ENCODE measurements around the gene NF1. TPM values are rescaled to one million over a fixed set of nuclear protein-coding genes. Genes with fewer than 3 reads are reported as not detected.
A peak's percentile ranks its signal among the peaks of the same experiment; 100 is the strongest.

NF1 gene
- total RNA-seq, 4 donors from 2014 or later: 34.8 to 106 (median 59.2) TPM

DNA sequence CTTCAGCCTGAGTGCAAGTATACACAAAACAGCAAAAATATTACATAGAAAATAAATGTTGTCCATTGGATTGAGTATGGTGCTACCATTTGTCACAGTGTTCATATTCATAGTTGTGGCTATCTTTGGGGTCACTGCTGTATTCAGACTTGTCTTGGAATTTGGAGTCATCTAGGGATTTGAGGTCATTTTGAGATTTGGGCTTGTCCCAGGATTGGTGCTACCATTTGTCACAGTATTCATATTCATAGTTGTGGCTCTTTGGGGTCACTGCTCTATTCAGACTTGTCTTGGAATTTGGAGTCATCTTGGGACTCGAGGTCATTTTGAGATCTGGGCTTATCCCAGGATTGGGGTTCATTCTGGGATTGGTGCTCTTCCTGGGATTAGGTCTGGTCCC, 177.5 kb downstream of the NF1 start:
- Histone ChIP-seq H3K36me3 (peaks cover 0 to 16% (median 2%) of the 10 kb centered on the region in 4 donors), H3K27me3 (no peaks in the 10 kb centered on the region), H3K4me1 (peaks cover 0 to 6% (median 3%) of the 10 kb centered on the region in 4 donors), H3K4me3 (no peak overlapping the region), H3K9me3 (no peaks in the 10 kb centered on the region), H3K27ac (no peak overlapping the region)
- intact Hi-C loops (cut with DNase I; ENCODE audit: low total_unique reads): no loop called here
- 71% methylated on average over 1 of the region's 1 CpG; no CpG with 5 or more reads in 1 of the 2 donors for WGBS, 2 donors (ENCODE audit: low coverage in 1 of 2)
- in situ Hi-C loops (cut with MboI; ENCODE audit: low pct_ligation_motif_present in 1 of 4, low pct_unique_long_range_greater_than_20kb in 1 of 4, low sequenced_read_pairs in 3 of 4): no loop called here
- DNase-seq: no peak
- TF ChIP-seq EP300 (IDR thresholded peaks at IDR 0.05; ENCODE audit: low read depth): no peak
- no peak for TF ChIP-seq POLR2A (IDR thresholded peaks at IDR 0.05)
- no peak for TF ChIP-seq POLR2AphosphoS5 (IDR thresholded peaks at IDR 0.05)
- TF ChIP-seq, protein P1, sequence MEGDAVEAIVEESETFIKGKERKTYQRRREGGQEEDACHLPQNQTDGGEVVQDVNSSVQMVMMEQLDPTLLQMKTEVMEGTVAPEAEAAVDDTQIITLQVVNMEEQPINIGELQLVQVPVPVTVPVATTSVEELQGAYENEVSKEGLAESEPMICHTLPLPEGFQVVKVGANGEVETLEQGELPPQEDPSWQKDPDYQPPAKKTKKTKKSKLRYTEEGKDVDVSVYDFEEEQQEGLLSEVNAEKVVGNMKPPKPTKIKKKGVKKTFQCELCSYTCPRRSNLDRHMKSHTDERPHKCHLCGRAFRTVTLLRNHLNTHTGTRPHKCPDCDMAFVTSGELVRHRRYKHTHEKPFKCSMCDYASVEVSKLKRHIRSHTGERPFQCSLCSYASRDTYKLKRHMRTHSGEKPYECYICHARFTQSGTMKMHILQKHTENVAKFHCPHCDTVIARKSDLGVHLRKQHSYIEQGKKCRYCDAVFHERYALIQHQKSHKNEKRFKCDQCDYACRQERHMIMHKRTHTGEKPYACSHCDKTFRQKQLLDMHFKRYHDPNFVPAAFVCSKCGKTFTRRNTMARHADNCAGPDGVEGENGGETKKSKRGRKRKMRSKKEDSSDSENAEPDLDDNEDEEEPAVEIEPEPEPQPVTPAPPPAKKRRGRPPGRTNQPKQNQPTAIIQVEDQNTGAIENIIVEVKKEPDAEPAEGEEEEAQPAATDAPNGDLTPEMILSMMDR (IDR thresholded peaks at IDR 0.05): no peak

GRCh38 chr17:31272803-31273202, 178.0 kb downstream of the NF1 start:
- Histone ChIP-seq H3K27me3 (no peaks in the 10 kb centered on the region), H3K4me3 (no peak overlapping the region), H3K36me3 (peaks cover 0 to 19% (median 1%) of the 10 kb centered on the region in 4 donors), H3K27ac (no peak overlapping the region), H3K4me1 (peaks cover 0 to 6% (median 3%) of the 10 kb centered on the region in 4 donors), H3K9me3 (no peaks in the 10 kb centered on the region)
- in situ Hi-C loops (cut with MboI; ENCODE audit: low pct_ligation_motif_present in 1 of 4, low pct_unique_long_range_greater_than_20kb in 1 of 4, low sequenced_read_pairs in 3 of 4): no loop called here
- TF ChIP-seq, protein P1 (IDR thresholded peaks at IDR 0.05): no peak
- TF ChIP-seq EP300 (IDR thresholded peaks at IDR 0.05; ENCODE audit: low read depth) (no peak), POLR2A (IDR thresholded peaks at IDR 0.05) (no peak), POLR2AphosphoS5 (IDR thresholded peaks at IDR 0.05) (no peak)
- no peak for DNase-seq
- intact Hi-C loops (cut with DNase I; ENCODE audit: low total_unique reads): no loop called here

GRCh38 chr17:31273516-31273915, 178.7 kb downstream of the NF1 start:
- H3K27me3 ChIP-seq: no peaks in the 10 kb centered on the region
- DNase-seq: no peak
- WGBS, 2 donors (ENCODE audit: low coverage in 1 of 2): 67 to 71% methylated on average over 1 of the region's 1 CpG
- H3K9me3 ChIP-seq: no peaks in the 10 kb centered on the region
- intact Hi-C loops (cut with DNase I; ENCODE audit: low total_unique reads): no loop called here
- in situ Hi-C loops (cut with MboI; ENCODE audit: low pct_ligation_motif_present in 1 of 4, low pct_unique_long_range_greater_than_20kb in 1 of 4, low sequenced_read_pairs in 3 of 4): no loop called here
- H3K4me3 ChIP-seq: no peak overlapping the region
- TF ChIP-seq EP300 (IDR thresholded peaks at IDR 0.05; ENCODE audit: low read depth) (no peak), POLR2AphosphoS5 (IDR thresholded peaks at IDR 0.05) (no peak), POLR2A (IDR thresholded peaks at IDR 0.05) (no peak)
- TF ChIP-seq, protein P1 (IDR thresholded peaks at IDR 0.05): no peak
- peak overlapping the region in 1 of 4 donors; percentile 10 for H3K27ac ChIP-seq
- peaks cover 0 to 6% (median 3%) of the 10 kb centered on the region in 4 donors for H3K4me1 ChIP-seq
- peaks cover 0 to 19% (median 2%) of the 10 kb centered on the region in 4 donors for H3K36me3 ChIP-seq

- peaks cover 0 to 15% (median 2%) of the 10 kb centered on the region in 4 donors for H3K36me3 ChIP-seq
- intact Hi-C loops (cut with DNase I; ENCODE audit: low total_unique reads) (no loop called here), in situ Hi-C loops (cut with MboI; ENCODE audit: low pct_ligation_motif_present in 1 of 4, low pct_unique_long_range_greater_than_20kb in 1 of 4, low sequenced_read_pairs in 3 of 4) (no loop called here)
- peaks cover 0 to 6% (median under 1%) of the 10 kb centered on the region in 4 donors for H3K4me1 ChIP-seq
- no peak for TF ChIP-seq EP300 (IDR thresholded peaks at IDR 0.05; ENCODE audit: low read depth)
- TF ChIP-seq POLR2A (IDR thresholded peaks at IDR 0.05): no peak
- TF ChIP-seq, protein P1 (IDR thresholded peaks at IDR 0.05): no peak
- peak in 2 of 3 donors; percentile 10 to 30 for TF ChIP-seq POLR2AphosphoS5 (IDR thresholded peaks at IDR 0.05)
- peak overlapping the region in 1 of 4 donors; percentile 16 for H3K27ac ChIP-seq
- no peaks in the 10 kb centered on the region for H3K9me3 ChIP-seq
- H3K4me3 ChIP-seq: no peak overlapping the region
- 83 to 94% methylated on average over 2 of the region's 2 CpGs for WGBS, 2 donors (ENCODE audit: low coverage in 1 of 2)
- H3K27me3 ChIP-seq: no peaks in the 10 kb centered on the region
- DNase-seq: no peak
Measured at GRCh38 chr17:31274252-31274651, 179.5 kb downstream of the NF1 start.
